Measurements from ENCODE around the gene GRIN1. TPM values are rescaled to one million over a fixed set of nuclear protein-coding genes. Genes with fewer than 3 reads are reported as not detected.

GRIN1 gene
- total and polyA plus RNA-seq, 2 of the 13 experiments (the other 11 are each of a cell fraction or from before 2014, with no cell fraction given) = 0.13 TPM; not detected in 1

GRCh38 chr9:137200311-137201204, 61.6 kb downstream of the GRIN1 start, which contains the start of gene TPRN (continued):
- TF ChIP-seq DMTF1 (CRISPR knock-in tag; IDR thresholded peaks at IDR 0.05) = no peak
- no peak for TF ChIP-seq BCLAF1 (IDR thresholded peaks at IDR 0.05)
- TF ChIP-seq NCOR1 (IDR thresholded peaks at IDR 0.05; ENCODE audit: borderline replicate concordance, low read length) = peak; percentile 71; the same call in 1 of the 2 replicates
- 0 out of 2 replicates have a peak, but pooled peaks have one; percentile 63 for TF ChIP-seq AHR (CRISPR knock-in tag; IDR thresholded peaks at IDR 0.05)
- TF ChIP-seq NPAS2 (CRISPR knock-in tag; IDR thresholded peaks at IDR 0.05; ENCODE audit: borderline replicate concordance) = no peak
- no peak for TF ChIP-seq SRSF4 (IDR thresholded peaks at IDR 0.05; ENCODE audit: low read depth, low read length, poor library complexity, severe bottlenecking)
- no peak for TF ChIP-seq RNF219 (CRISPR knock-in tag; IDR thresholded peaks at IDR 0.05)
- no peak for TF ChIP-seq ATF4 (CRISPR knock-in tag; IDR thresholded peaks at IDR 0.05)
- no peak for TF ChIP-seq ZNF577 (CRISPR knock-in tag; IDR thresholded peaks at IDR 0.05; ENCODE audit: borderline replicate concordance, low read depth)
- TF ChIP-seq SPEN (CRISPR knock-in tag; IDR thresholded peaks at IDR 0.05; ENCODE audit: low read depth) = peak; percentile 90
- TF ChIP-seq MNT (IDR thresholded peaks at IDR 0.05) = peak; percentile 68
- TF ChIP-seq FOXO4 (CRISPR knock-in tag; conservative IDR thresholded peaks at IDR 0.05) = no peak
- TF ChIP-seq TFDP2 (CRISPR knock-in tag; IDR thresholded peaks at IDR 0.05) = peak; percentile 78
- TF ChIP-seq ATM (IDR thresholded peaks at IDR 0.05; ENCODE audit: borderline replicate concordance) = no peak

Measured in HepG2 (cell line).